Measurements from ENCODE around the gene BANF2.

Gene BANF2

DNA sequence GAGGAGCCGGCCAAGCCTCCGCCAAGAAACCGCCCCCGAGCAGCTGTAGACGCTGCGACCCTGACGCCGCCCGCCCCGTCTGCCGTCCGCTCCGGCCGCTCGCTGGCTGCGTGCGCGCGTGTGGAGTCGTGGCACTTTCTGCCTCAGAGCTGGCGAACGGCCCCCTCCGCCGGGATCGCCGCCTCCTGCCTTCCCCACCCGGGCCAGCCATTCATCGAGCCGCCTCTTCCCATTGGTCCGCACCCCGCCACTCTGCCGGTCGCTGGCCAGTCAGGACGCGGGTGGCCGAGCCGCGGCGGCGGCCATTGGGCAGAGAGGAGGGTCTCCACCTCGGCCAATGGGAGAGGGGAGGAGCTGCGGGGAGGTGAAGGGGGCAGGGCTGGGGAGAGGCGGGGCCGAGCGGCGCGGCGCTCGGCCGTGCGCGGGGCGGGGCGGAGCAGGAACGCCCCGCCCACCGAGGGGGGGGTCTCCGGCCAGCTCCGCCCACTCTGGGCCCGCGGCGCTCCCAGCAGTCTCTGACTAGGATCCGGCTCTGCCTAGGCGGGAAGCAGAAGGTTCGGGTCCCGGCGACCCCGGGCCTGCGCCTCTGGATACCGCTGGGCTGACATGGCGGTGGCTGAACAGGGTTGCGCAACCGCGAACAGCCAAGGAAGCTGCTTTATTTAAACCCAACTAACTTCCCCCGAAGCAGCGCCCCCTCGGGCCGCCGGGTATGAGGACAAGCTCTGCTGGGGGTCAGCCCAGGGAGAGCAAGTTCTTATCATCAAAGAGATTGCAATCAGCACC lies 17.5 kb upstream of the BANF2 start, which contains the start of gene RRBP1:
Gene RRBP1 (minus strand): TSS at position 140 of the 786 bp plus-strand sequence. CDS start 21,735 bp downstream, outside the sequence.
- Histone ChIP-seq H3K4me3 (ENCODE audit: control insufficient read depth in 1 of 7, extremely low read depth in 1 of 7, insufficient read depth in 4 of 7, low read depth in 2 of 7, low read length in 6 of 7) (peak within 1 kb of the TSS; percentile 56 to 95 (median 81)), H3K36me3 (ENCODE audit: control insufficient read depth in 4 of 4, insufficient read depth in 4 of 4, low read length in 3 of 4) (peaks cover 7 to 14% (median 12%) of the 10 kb centered on the region in 4 experiments), H3K27ac (ENCODE audit: insufficient read depth in 1 of 2, low read depth in 1 of 2, low read length in 2 of 2, poor library complexity in 1 of 2, severe bottlenecking in 2 of 2) (peak within 1 kb of the TSS; percentile 58 to 83), H3K4me1 (ENCODE audit: control extremely low read depth in 1 of 4, control insufficient read depth in 4 of 4, insufficient read depth in 4 of 4, low read length in 3 of 4) (peaks cover 12 to 23% (median 19%) of the 10 kb centered on the region in 4 experiments), H3K27me3 (replicated peaks in 2 of 5; ENCODE audit: control insufficient read depth in 4 of 5, insufficient read depth in 5 of 5, low read length in 4 of 5) (no peaks in the 10 kb centered on the region), H3K9me3 (ENCODE audit: control extremely low read depth in 1 of 5, control insufficient read depth in 4 of 5, insufficient read depth in 2 of 5, low read depth in 1 of 5, low read length in 4 of 5) (peaks cover 0 to 3% (median 0%) of the 10 kb centered on the region in 5 experiments)
- CTCF ChIA-PET: interaction anchor here (0.9 to 2.5 kb wide), 35 partner anchors 9 to 311 kb away, joined by 3 to 23 read pairs (median 4); partner anchors contain the start of gene BANF2
- 0% methylated on average over 73 of the region's 79 CpGs for WGBS (ENCODE audit: insufficient coverage)
- peak; percentile 96 to 98 (median 98) for DNase-seq
- POLR2A ChIA-PET: interaction anchor here (0.5 to 1.4 kb wide), 6 partner anchors 17 to 1845 kb away, joined by 3 to 9 read pairs (median 4); partner anchors contain the start of gene BANF2

DNA sequence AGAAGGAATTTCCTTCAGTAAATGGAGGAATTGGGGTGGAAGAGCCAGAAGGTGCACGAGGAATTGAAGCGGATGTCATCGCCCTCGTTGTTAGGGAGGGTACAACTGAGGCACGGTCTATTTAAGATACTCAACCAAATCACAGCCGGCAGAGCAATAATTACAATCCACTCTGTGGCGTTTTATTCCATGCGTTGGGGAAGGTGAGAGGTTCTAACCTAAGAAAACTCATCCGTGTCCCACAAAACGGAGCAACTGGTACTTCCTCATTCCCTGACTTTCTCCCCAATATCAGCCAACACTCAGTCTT lies 16.9 kb upstream of the BANF2 start:
- no peak for DNase-seq
- ChIA-PET POLR2A (interaction anchor here (0.5 to 1.4 kb wide), 3 partner anchors 17 to 1845 kb away, joined by 3 to 9 read pairs (median 3); partner anchors contain the start of gene BANF2), CTCF (interaction anchor here (0.9 to 2.5 kb wide), 32 partner anchors 8 to 311 kb away, joined by 3 to 23 read pairs (median 4); partner anchors contain the start of gene BANF2)
- Histone ChIP-seq H3K27me3 (replicated peaks in 2 of 5; ENCODE audit: control insufficient read depth in 4 of 5, insufficient read depth in 5 of 5, low read length in 4 of 5) (no peaks in the 10 kb centered on the region), H3K9me3 (ENCODE audit: control extremely low read depth in 1 of 5, control insufficient read depth in 4 of 5, insufficient read depth in 2 of 5, low read depth in 1 of 5, low read length in 4 of 5) (peaks cover 0 to 7% (median 0%) of the 10 kb centered on the region in 5 experiments), H3K4me3 (ENCODE audit: control insufficient read depth in 1 of 7, extremely low read depth in 1 of 7, insufficient read depth in 4 of 7, low read depth in 2 of 7, low read length in 6 of 7) (peak overlapping the region; percentile 56 to 95 (median 80)), H3K36me3 (ENCODE audit: control insufficient read depth in 4 of 4, insufficient read depth in 4 of 4, low read length in 3 of 4) (peaks cover 7 to 14% (median 8%) of the 10 kb centered on the region in 4 experiments), H3K27ac (ENCODE audit: insufficient read depth in 1 of 2, low read depth in 1 of 2, low read length in 2 of 2, poor library complexity in 1 of 2, severe bottlenecking in 2 of 2) (peak overlapping the region; percentile 58 to 83), H3K4me1 (ENCODE audit: control extremely low read depth in 1 of 4, control insufficient read depth in 4 of 4, insufficient read depth in 4 of 4, low read length in 3 of 4) (peaks cover 12 to 23% (median 19%) of the 10 kb centered on the region in 4 experiments)
- whole genome bisulfite sequencing (ENCODE audit: insufficient coverage): 13% methylated on average over 6 of the region's 10 CpGs

DNA sequence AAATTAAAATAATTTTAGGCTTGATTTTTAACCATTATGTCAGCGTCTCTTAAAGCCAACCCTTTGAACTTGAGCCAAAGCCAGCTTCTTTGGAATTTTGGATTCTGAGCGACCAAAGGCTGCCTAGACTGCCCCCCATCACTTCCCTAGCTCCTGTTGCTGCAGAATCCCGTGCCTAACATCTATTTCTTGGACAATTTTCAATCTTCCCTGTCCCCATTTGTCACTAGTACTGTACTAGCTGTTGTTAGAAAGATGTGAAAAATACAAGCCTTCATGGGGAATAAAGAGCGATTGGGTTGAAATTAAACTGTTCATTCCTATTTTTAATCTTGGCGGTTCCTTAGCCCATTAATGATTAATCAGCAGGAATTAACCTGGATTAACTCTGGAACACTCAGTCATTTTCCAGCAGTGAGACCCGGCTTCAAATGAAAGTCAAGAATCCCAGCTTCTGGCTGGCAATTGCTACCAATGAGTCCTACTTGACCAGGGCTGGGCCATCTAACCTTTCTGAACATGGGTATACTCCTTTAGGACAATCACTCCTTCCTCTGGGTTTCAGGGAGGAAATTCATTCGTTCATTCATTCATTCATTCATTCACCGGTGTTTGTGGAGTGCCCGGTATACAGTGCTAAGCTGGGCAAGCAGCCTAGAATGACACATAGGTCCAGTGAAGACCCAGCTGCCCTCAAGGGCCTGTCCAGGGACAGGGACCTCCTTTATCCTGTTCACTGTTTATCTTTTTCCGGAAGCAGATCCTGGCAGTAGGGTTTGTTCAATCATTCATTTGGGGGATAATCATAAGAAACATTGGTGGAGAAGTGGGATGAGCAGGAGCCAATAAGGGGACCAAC lies 16.3 kb upstream of the BANF2 start:
- WGBS (ENCODE audit: insufficient coverage): 95% methylated on average over 9 of the region's 10 CpGs
- DNase-seq: no peak
- Histone ChIP-seq H3K27me3 (replicated peaks in 2 of 5; ENCODE audit: control insufficient read depth in 4 of 5, insufficient read depth in 5 of 5, low read length in 4 of 5) (no peaks in the 10 kb centered on the region), H3K4me3 (ENCODE audit: control insufficient read depth in 1 of 7, extremely low read depth in 1 of 7, insufficient read depth in 4 of 7, low read depth in 2 of 7, low read length in 6 of 7) (peak overlapping the region in 5 of 7 experiments; percentile 56 to 88 (median 80)), H3K27ac (ENCODE audit: insufficient read depth in 1 of 2, low read depth in 1 of 2, low read length in 2 of 2, poor library complexity in 1 of 2, severe bottlenecking in 2 of 2) (no peak overlapping the region), H3K36me3 (ENCODE audit: control insufficient read depth in 4 of 4, insufficient read depth in 4 of 4, low read length in 3 of 4) (peaks cover 2 to 14% (median 5%) of the 10 kb centered on the region in 4 experiments), H3K4me1 (ENCODE audit: control extremely low read depth in 1 of 4, control insufficient read depth in 4 of 4, insufficient read depth in 4 of 4, low read length in 3 of 4) (peaks cover 12 to 23% (median 19%) of the 10 kb centered on the region in 4 experiments), H3K9me3 (ENCODE audit: control extremely low read depth in 1 of 5, control insufficient read depth in 4 of 5, insufficient read depth in 2 of 5, low read depth in 1 of 5, low read length in 4 of 5) (peaks cover 0 to 10% (median 0%) of the 10 kb centered on the region in 5 experiments)
- CTCF ChIA-PET: interaction anchor here (0.9 to 2.5 kb wide), 23 partner anchors 7 to 282 kb away, joined by 3 to 23 read pairs (median 5); partner anchors contain the start of gene BANF2
- POLR2A ChIA-PET: interaction anchor here (1.4 kb wide), 1 partner anchor 212 kb away, joined by 9 read pairs; no protein-coding TSS in a partner anchor

DNA sequence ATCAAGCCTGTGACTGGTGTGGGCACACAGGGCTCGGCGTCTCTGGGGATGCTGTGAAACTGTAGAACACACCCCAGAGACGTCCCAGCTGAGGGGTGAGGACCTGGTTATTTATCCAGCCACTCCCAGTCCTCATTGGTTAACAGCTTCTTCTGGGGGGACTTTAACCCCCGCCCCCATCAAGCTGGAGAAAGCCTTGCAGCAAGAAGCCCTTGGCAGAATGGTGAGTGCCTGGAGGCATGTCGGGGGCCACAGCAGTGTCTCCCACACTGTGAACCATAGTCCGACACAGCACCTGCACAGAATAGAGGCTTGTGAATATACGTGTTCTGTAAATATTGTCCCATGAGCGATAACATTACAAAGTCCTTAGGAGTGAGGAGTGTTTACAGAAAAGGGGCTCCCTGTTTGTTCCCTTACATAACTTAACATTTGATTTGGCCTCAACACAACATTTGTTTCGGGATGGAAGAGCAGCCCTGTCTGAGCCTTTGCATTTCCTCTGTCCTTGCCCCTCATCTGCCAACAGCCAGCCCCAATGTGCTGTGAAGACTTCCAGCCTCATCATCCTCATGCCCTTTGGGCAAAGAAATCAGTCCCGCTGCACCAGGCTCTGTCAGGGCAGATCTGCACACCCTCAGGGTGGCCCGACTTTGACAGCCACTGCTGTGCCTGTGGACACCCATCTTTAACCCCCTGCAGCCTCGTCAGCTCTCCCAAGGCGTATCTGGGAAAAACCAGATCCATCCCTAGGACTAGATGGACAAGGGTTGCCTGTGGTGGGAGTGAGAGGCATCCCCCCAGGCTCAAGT lies 15.5 kb upstream of the BANF2 start:
- POLR2A ChIA-PET: no interaction called here
- Histone ChIP-seq H3K36me3 (ENCODE audit: control insufficient read depth in 4 of 4, insufficient read depth in 4 of 4, low read length in 3 of 4) (peaks cover 0 to 8% (median 0%) of the 10 kb centered on the region in 4 experiments), H3K27me3 (replicated peaks in 2 of 5; ENCODE audit: control insufficient read depth in 4 of 5, insufficient read depth in 5 of 5, low read length in 4 of 5) (peaks cover 0 to 2% (median 0%) of the 10 kb centered on the region in 5 experiments), H3K9me3 (ENCODE audit: control extremely low read depth in 1 of 5, control insufficient read depth in 4 of 5, insufficient read depth in 2 of 5, low read depth in 1 of 5, low read length in 4 of 5) (peaks cover 0 to 10% (median 0%) of the 10 kb centered on the region in 5 experiments), H3K4me1 (ENCODE audit: control extremely low read depth in 1 of 4, control insufficient read depth in 4 of 4, insufficient read depth in 4 of 4, low read length in 3 of 4) (peaks cover 12 to 22% (median 18%) of the 10 kb centered on the region in 4 experiments), H3K4me3 (ENCODE audit: control insufficient read depth in 1 of 7, extremely low read depth in 1 of 7, insufficient read depth in 4 of 7, low read depth in 2 of 7, low read length in 6 of 7) (no peak overlapping the region), H3K27ac (ENCODE audit: insufficient read depth in 1 of 2, low read depth in 1 of 2, low read length in 2 of 2, poor library complexity in 1 of 2, severe bottlenecking in 2 of 2) (no peak overlapping the region)
- DNase-seq: no peak
- over 99% methylated on average over 12 of the region's 13 CpGs for WGBS (ENCODE audit: insufficient coverage)
- CTCF ChIA-PET: interaction anchor here (0.9 to 2.1 kb wide), 2 partner anchors 13 to 254 kb away, joined by 3 to 8 read pairs; no protein-coding TSS in a partner anchor

DNA sequence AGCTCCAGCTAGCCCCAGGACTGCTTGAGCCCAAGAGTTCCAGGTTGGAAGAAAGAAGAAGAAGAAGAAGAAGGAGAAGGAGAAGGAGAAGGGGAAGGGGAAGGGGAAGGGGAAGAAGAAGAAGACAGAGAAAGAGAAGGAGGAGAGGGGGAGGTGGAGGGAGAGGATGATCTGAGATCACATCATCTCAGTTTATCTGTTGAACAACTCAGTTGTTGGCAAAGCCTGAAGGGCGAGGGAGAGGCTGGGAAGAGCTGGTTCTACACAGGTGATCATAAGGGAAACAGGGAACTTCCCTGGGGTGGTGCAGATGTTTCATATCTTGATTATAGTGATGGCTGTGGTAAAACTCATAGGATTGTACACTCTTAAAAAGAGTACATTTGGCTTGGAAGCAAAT lies 14.6 kb upstream of the BANF2 start:
- WGBS (ENCODE audit: insufficient coverage): 83% methylated on average over 1 of the region's 1 CpG
- POLR2A ChIA-PET: no interaction called here
- no peak for DNase-seq
- Histone ChIP-seq H3K36me3 (ENCODE audit: control insufficient read depth in 4 of 4, insufficient read depth in 4 of 4, low read length in 3 of 4) (no peaks in the 10 kb centered on the region), H3K27ac (ENCODE audit: insufficient read depth in 1 of 2, low read depth in 1 of 2, low read length in 2 of 2, poor library complexity in 1 of 2, severe bottlenecking in 2 of 2) (no peak overlapping the region), H3K27me3 (replicated peaks in 2 of 5; ENCODE audit: control insufficient read depth in 4 of 5, insufficient read depth in 5 of 5, low read length in 4 of 5) (peaks cover 0 to 2% (median 0%) of the 10 kb centered on the region in 5 experiments), H3K4me3 (ENCODE audit: control insufficient read depth in 1 of 7, extremely low read depth in 1 of 7, insufficient read depth in 4 of 7, low read depth in 2 of 7, low read length in 6 of 7) (no peak overlapping the region), H3K4me1 (ENCODE audit: control extremely low read depth in 1 of 4, control insufficient read depth in 4 of 4, insufficient read depth in 4 of 4, low read length in 3 of 4) (peaks cover 8 to 14% (median 12%) of the 10 kb centered on the region in 4 experiments), H3K9me3 (ENCODE audit: control extremely low read depth in 1 of 5, control insufficient read depth in 4 of 5, insufficient read depth in 2 of 5, low read depth in 1 of 5, low read length in 4 of 5) (peaks cover under 1 to 15% (median 3%) of the 10 kb centered on the region in 5 experiments)
- CTCF ChIA-PET: no interaction called here

DNA sequence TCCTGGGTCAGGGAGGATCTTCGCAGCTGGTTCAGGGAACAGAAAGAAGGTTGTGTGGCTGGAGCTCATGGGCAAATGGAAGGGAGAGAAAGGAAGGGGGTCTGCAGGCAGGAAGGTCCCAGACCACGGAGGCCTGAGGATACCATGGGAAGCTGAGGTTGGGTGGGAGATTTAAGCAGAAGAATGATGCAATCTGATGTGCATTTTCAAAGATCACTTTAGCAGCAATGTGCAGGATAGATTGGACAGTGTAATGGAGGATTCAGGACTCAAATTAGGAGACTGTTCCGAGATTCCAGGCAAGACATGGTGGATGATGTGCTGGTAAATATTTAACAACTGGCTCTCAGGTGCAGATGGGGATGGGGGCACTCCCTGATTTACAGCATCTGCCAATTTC lies 12.0 kb upstream of the BANF2 start:
- H3K27ac ChIP-seq (ENCODE audit: insufficient read depth in 1 of 2, low read depth in 1 of 2, low read length in 2 of 2, poor library complexity in 1 of 2, severe bottlenecking in 2 of 2): no peak overlapping the region
- 93% methylated on average over 3 of the region's 3 CpGs for WGBS (ENCODE audit: insufficient coverage)

More for the DNA sequence above, 12.0 kb upstream of the BANF2 start:
- no peaks in the 10 kb centered on the region for H3K36me3 ChIP-seq (ENCODE audit: control insufficient read depth in 4 of 4, insufficient read depth in 4 of 4, low read length in 3 of 4)
- peaks cover 3 to 19% (median 5%) of the 10 kb centered on the region in 5 experiments for H3K9me3 ChIP-seq (ENCODE audit: control extremely low read depth in 1 of 5, control insufficient read depth in 4 of 5, insufficient read depth in 2 of 5, low read depth in 1 of 5, low read length in 4 of 5)
- CTCF ChIA-PET: no interaction called here
- no peak for DNase-seq
- POLR2A ChIA-PET: no interaction called here
- H3K27me3 ChIP-seq (replicated peaks in 2 of 5; ENCODE audit: control insufficient read depth in 4 of 5, insufficient read depth in 5 of 5, low read length in 4 of 5): peaks cover 0 to 2% (median 0%) of the 10 kb centered on the region in 5 experiments
- H3K4me1 ChIP-seq (ENCODE audit: control extremely low read depth in 1 of 4, control insufficient read depth in 4 of 4, insufficient read depth in 4 of 4, low read length in 3 of 4): peaks cover 3 to 9% (median 4%) of the 10 kb centered on the region in 4 experiments
- no peak overlapping the region for H3K4me3 ChIP-seq (ENCODE audit: control insufficient read depth in 1 of 7, extremely low read depth in 1 of 7, insufficient read depth in 4 of 7, low read depth in 2 of 7, low read length in 6 of 7)

Data from common myeloid progenitor, CD34-positive (primary cell).